ENCODE results near the gene TEX101. TPM values are rescaled to one million over a fixed set of nuclear protein-coding genes. Genes with fewer than 3 reads are reported as not detected.

The TEX101 gene
- total RNA-seq, 1 experiment from 2014 or later: not detected

- H3K9ac ChIP-seq (ENCODE audit: extremely low read depth, insufficient read length, low read length): no peak overlapping the region
- WGBS (ENCODE audit: extremely low coverage, insufficient read length, low lambda C conversion rate): no CpG with 5 or more reads among the region's 6 CpGs
Observed at GRCh38 chr19:43433689-43434088, 19.0 kb downstream of the TEX101 start.

More at GRCh38 chr19:43433689-43434088, 19.0 kb downstream of the TEX101 start:
- Histone ChIP-seq H2BK20ac (ENCODE audit: low read depth, low read length, poor library complexity, severe bottlenecking) (no peak overlapping the region), H4K91ac (ENCODE audit: insufficient read length, low read depth, low read length) (no peak overlapping the region), H2BK15ac (ENCODE audit: low read depth, low read length) (no peak overlapping the region), H3K23ac (ENCODE audit: insufficient read length, low read depth, low read length) (no peak overlapping the region), H3K79me1 (ENCODE audit: insufficient read depth, low read depth, low read length, poor library complexity, severe bottlenecking) (no peaks in the 10 kb centered on the region), H3K27me3 (ENCODE audit: insufficient read depth, low read length) (no peaks in the 10 kb centered on the region), H3K14ac (ENCODE audit: insufficient read depth, low read length) (no peak overlapping the region), H2BK5ac (ENCODE audit: insufficient read length, low read length) (no peak overlapping the region), H2AFZ (ENCODE audit: low read length) (no peak overlapping the region), H3K9me3 (ENCODE audit: control insufficient read depth, low read depth, low read length) (no peaks in the 10 kb centered on the region), H3K18ac (ENCODE audit: insufficient read length, low read depth, low read length) (no peak overlapping the region), H2BK120ac (ENCODE audit: low read depth, low read length, poor library complexity, severe bottlenecking) (no peak overlapping the region), H3K27ac (ENCODE audit: insufficient read length, low read depth, low read length) (no peak overlapping the region), H2AK5ac (ENCODE audit: insufficient read length, low read length) (no peak overlapping the region), H3K4me2 (ENCODE audit: insufficient read depth, insufficient read length, low read length) (no peak overlapping the region), H3K79me2 (ENCODE audit: insufficient read depth, low read length) (no peaks in the 10 kb centered on the region), H3T11ph (ENCODE audit: low read length) (no peak overlapping the region), H2BK12ac (ENCODE audit: insufficient read length, low read depth, low read length) (no peak overlapping the region), H3K4ac (ENCODE audit: low read depth, low read length) (no peak overlapping the region), H4K8ac (replicated peaks; ENCODE audit: insufficient read length, low read depth, low read length) (no peak overlapping the region), H3K56ac (ENCODE audit: insufficient read length, low read depth, low read length) (no peak overlapping the region), H3K23me2 (ENCODE audit: insufficient read length, low read depth, low read length, poor library complexity, severe bottlenecking) (no peaks in the 10 kb centered on the region), H4K20me1 (ENCODE audit: control insufficient read depth, insufficient read depth, insufficient read length) (no peaks in the 10 kb centered on the region), H4K5ac (ENCODE audit: insufficient read length, low read depth, low read length) (no peak overlapping the region), H3K4me1 (ENCODE audit: insufficient read depth, low read length) (no peaks in the 10 kb centered on the region)
- Mint-ChIP-seq H3K4me1 (no peaks in the 10 kb centered on the region), H3K9me3 (peaks cover 0 to 19% of the 10 kb centered on the region in 2 experiments; a peak in 4 of 5 replicates), H3K36me3 (ENCODE audit: insufficient read depth in 1 of 3, low read depth in 3 of 3) (no peaks in the 10 kb centered on the region), H3K27ac (no peak overlapping the region), H3K27me3 (ENCODE audit: low read depth) (no peaks in the 10 kb centered on the region; the same call in 1 of the 2 replicates), H3K4me3 (no peak overlapping the region)
- DNase-seq: no peak
- TF ChIP-seq CTCF (conservative IDR thresholded peaks at IDR 0.05): no peak

Data from H9 (cell line).